PFSK-1 (cell line): ENCODE results near the gene TTC13.

ENCODE experiments used
- FOXP2 ChIP-seq: optimal IDR thresholded peaks from 2 replicates; pipeline ENCODE3; 2011; ENCODE audit warnings: borderline replicate concordance, control low read depth, inconsistent platforms; ENCODE audit not compliant: insufficient read depth; ENCODE audit errors: extremely low read length, extremely low read depth
- POLR2AphosphoS5 ChIP-seq: IDR thresholded peaks from 2 replicates; pipeline ENCODE4 v1.6.1; 2012; ENCODE audit warnings: low read depth, mild to moderate bottlenecking, control low read depth, low read length, moderate library complexity
- SIN3A ChIP-seq: IDR thresholded peaks from 2 replicates; pipeline ENCODE4 v1.6.1; 2012; ENCODE audit warnings: mild to moderate bottlenecking, low read length, moderate library complexity, borderline replicate concordance; ENCODE audit not compliant: insufficient read depth
- TAF1 ChIP-seq: IDR thresholded peaks from 2 replicates; pipeline ENCODE4 v1.6.1; 2012; ENCODE audit warnings: low read length, control low read depth, borderline replicate concordance; ENCODE audit not compliant: insufficient read depth
- TF ChIP-seq, protein P1 (sequence below), 2 experiments: IDR thresholded peaks; 2 replicates each; pipeline versions ENCODE4 v1.6.1 to v1.8.0; 2011 to 2012; ENCODE audit warnings: low read depth in 2 of 2, low read length in 2 of 2, control low read depth in 1 of 2, inconsistent platforms in 1 of 2, mild to moderate bottlenecking in 1 of 2, moderate library complexity in 1 of 2; ENCODE audit not compliant: insufficient read depth in 1 of 2

TTC13 gene

DNA sequence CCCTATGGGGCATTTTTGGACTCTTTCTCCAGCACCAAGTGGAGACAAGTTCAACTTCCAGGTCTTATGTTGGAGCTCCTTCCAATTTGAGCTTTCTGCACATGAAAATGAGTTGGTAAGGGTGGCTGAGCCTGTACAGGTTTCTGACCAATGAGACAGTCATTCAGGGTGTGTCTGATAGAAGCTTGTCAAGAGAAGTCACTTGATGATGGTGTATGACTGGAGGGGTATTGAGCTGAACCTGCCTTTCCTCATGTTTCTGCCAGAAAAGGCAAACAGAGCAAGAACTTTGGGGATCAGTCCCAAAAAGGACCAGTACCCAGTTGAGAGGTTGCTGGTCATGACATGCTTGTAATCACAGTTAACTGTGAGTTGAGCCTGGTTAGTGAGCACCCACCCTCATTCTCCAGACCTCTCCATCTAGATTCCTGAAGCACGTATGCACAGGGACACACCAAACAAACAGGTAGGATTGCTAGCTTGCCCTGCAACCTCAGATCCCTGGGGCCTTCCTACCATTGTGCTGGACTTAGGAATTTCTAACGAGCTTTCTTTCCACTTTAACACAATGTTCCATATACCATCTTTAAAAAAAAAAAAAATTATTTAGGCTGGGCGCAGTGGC is 34.8 kb upstream of the TTC13 start:
- TF ChIP-seq SIN3A (no peak), POLR2AphosphoS5 (no peak), FOXP2 (no peak), TAF1 (no peak)
- TF ChIP-seq, protein P1, sequence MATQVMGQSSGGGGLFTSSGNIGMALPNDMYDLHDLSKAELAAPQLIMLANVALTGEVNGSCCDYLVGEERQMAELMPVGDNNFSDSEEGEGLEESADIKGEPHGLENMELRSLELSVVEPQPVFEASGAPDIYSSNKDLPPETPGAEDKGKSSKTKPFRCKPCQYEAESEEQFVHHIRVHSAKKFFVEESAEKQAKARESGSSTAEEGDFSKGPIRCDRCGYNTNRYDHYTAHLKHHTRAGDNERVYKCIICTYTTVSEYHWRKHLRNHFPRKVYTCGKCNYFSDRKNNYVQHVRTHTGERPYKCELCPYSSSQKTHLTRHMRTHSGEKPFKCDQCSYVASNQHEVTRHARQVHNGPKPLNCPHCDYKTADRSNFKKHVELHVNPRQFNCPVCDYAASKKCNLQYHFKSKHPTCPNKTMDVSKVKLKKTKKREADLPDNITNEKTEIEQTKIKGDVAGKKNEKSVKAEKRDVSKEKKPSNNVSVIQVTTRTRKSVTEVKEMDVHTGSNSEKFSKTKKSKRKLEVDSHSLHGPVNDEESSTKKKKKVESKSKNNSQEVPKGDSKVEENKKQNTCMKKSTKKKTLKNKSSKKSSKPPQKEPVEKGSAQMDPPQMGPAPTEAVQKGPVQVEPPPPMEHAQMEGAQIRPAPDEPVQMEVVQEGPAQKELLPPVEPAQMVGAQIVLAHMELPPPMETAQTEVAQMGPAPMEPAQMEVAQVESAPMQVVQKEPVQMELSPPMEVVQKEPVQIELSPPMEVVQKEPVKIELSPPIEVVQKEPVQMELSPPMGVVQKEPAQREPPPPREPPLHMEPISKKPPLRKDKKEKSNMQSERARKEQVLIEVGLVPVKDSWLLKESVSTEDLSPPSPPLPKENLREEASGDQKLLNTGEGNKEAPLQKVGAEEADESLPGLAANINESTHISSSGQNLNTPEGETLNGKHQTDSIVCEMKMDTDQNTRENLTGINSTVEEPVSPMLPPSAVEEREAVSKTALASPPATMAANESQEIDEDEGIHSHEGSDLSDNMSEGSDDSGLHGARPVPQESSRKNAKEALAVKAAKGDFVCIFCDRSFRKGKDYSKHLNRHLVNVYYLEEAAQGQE (IDR thresholded peaks at IDR 0.05; ENCODE audit: insufficient read depth in 1 of 2, low read depth in 2 of 2, low read length in 2 of 2) = no peak

DNA sequence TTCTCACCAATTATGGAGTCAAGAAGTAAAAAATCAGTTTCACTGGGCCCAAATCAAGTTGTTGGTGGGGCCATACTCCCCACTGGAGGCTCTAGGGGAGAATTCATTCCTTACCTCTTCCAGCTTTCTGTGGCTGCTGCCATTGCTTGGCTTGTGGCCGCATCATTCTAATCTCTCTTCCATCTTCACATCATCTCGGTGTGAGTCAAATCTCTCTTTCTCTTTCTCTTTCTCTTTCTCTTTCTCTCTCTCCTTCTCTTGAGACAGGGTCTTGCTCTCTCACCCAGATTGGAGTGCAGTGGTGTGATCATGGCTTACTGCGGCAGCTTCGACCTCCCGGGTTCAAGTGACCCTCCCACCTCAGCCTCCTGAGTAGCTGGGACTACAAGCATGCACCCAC is 33.3 kb upstream of the TTC13 start:
- TF ChIP-seq SIN3A = no peak
- TF ChIP-seq FOXP2 = no peak
- TF ChIP-seq, protein P1 (IDR thresholded peaks at IDR 0.05; ENCODE audit: insufficient read depth in 1 of 2, low read depth in 2 of 2, low read length in 2 of 2) = no peak
- no peak for TF ChIP-seq TAF1
- no peak for TF ChIP-seq POLR2AphosphoS5

DNA sequence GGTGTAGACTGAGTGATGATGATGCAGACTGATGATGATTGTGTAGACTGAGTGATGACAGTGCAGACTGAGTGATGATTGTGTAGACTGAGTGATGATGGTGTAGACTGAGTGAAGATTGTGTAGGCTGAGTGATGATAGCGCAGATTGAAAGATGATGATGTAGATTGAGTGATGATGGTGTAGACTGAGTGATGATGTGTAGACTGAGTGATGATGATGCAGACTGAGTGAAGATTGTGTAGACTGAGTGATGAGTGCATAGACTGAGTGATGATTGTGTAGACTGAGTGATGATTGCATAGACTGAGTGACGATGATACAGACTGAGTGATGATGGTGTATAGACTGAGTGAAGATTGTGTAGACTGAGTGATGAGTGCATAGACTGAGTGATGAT is 32.7 kb upstream of the TTC13 start:
- TF ChIP-seq FOXP2 = no peak

DNA sequence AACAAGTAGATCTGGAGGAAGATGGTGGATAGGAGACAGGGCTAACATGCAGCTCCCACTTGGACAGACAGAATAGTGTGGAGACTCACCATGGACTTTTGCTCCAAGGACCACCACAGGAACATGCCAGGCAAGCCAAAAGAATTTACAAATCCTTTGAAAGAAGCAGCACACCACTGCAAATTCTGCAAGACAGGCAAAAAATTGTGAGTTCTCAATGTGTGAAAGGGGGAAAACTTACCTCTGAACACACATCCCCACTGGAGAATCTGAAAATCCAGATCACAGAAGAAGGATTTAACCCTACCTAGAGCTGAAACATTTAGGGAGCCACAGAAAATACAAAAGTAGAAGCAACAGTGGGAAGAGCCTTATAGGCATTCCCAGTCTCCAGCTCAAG is 23.2 kb upstream of the TTC13 start:
- TF ChIP-seq POLR2AphosphoS5 = no peak
- TF ChIP-seq, protein P1 (IDR thresholded peaks at IDR 0.05; ENCODE audit: insufficient read depth in 1 of 2, low read depth in 2 of 2, low read length in 2 of 2) = no peak
- TF ChIP-seq FOXP2 = no peak
- TF ChIP-seq SIN3A = no peak
- no peak for TF ChIP-seq TAF1

DNA sequence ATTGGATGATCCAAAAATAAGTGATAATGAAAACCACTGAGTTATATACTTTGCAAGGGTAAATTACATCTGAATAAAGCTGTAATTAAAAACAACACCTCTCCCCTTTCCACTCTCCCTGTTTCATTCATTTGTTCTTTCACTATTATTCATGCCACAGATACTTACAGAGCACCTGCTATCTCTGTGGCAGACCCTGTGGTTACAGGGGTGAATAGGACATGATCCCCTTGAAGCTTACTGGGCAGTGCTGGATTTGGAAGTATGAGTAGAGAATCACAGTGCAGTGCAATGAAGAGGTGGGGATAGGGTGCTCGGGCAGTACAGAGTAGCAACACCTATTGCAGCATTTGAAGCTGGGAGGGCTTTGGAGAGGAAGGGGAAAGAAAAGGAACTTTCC is 22.0 kb upstream of the TTC13 start:
- TF ChIP-seq TAF1 (no peak), FOXP2 (no peak), SIN3A (no peak), POLR2AphosphoS5 (no peak)
- TF ChIP-seq, protein P1 (IDR thresholded peaks at IDR 0.05; ENCODE audit: insufficient read depth in 1 of 2, low read depth in 2 of 2, low read length in 2 of 2) = no peak
